Sigmoid colon (tissue), 4 donors: ENCODE measurements around the gene MORN1.

Experiments
- POLR2AphosphoS5 ChIP-seq, 4 donors: sonication (generic); formaldehyde crosslinking; IDR thresholded peaks; one replicate each; pipeline ENCODE4 v1.6.1; 2017; ENCODE audit warnings: antibody characterized with exemption in 4 of 4
- TF ChIP-seq, protein P1 (sequence below), 4 experiments: fragments of 450-650 bp in 3 of 4; fragments of 200-600 bp in 1 of 4; IDR thresholded peaks; one replicate each; pipeline ENCODE4 v1.5.1; 2016 to 2019; ENCODE audit warnings: antibody characterized with exemption in 4 of 4, mild to moderate bottlenecking in 3 of 4, moderate library complexity in 2 of 4

DNA sequence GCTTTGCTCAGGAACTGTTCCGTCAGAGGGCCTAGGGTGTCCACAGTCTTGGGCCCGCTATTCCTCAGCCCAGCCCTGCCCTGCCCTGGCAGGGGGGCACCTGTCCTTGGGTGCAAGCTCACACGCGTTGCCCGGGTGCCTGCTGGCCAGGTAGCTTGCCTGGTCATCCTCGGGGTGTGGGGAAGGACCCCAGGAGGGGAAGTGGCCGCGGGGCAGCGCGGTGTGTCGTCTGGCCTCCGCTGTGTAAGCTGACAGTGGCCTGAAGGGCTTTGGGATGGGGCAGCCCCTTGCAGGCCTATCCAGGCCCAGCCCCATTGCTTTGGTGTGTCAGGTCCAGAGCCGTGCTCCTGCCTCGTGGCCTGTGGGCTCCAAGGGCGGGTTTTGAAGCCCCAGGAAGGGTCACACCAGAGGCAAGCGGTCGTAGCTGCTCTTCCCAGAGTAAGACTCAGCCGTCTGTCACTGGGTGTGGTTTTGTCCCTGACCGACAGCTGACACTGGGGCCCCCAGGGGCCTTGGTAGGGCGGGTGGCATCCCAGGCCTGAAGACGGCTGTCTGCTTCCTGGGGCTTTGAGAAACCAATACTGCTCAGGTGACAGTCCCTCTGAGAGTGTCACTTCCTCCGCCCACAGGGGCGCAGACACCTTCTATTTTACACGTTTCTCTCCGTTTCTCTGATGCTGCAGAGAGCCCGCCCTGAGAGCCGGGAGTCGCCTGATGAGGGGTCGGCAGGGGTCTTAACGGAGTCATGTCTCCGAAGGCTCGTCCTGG lies 91.2 kb downstream of the MORN1 start:
- TF ChIP-seq POLR2AphosphoS5 (IDR thresholded peaks at IDR 0.05), result no peak
- TF ChIP-seq, protein P1, sequence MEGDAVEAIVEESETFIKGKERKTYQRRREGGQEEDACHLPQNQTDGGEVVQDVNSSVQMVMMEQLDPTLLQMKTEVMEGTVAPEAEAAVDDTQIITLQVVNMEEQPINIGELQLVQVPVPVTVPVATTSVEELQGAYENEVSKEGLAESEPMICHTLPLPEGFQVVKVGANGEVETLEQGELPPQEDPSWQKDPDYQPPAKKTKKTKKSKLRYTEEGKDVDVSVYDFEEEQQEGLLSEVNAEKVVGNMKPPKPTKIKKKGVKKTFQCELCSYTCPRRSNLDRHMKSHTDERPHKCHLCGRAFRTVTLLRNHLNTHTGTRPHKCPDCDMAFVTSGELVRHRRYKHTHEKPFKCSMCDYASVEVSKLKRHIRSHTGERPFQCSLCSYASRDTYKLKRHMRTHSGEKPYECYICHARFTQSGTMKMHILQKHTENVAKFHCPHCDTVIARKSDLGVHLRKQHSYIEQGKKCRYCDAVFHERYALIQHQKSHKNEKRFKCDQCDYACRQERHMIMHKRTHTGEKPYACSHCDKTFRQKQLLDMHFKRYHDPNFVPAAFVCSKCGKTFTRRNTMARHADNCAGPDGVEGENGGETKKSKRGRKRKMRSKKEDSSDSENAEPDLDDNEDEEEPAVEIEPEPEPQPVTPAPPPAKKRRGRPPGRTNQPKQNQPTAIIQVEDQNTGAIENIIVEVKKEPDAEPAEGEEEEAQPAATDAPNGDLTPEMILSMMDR (IDR thresholded peaks at IDR 0.05), result no peak
